ENCODE results near the gene AFG1L.
"Not testable (repeated sequence)": the region's sequence is repeated elsewhere in the genome, so short reads cannot be mapped to it uniquely, and the experiment has no call there.

AFG1L gene

DNA sequence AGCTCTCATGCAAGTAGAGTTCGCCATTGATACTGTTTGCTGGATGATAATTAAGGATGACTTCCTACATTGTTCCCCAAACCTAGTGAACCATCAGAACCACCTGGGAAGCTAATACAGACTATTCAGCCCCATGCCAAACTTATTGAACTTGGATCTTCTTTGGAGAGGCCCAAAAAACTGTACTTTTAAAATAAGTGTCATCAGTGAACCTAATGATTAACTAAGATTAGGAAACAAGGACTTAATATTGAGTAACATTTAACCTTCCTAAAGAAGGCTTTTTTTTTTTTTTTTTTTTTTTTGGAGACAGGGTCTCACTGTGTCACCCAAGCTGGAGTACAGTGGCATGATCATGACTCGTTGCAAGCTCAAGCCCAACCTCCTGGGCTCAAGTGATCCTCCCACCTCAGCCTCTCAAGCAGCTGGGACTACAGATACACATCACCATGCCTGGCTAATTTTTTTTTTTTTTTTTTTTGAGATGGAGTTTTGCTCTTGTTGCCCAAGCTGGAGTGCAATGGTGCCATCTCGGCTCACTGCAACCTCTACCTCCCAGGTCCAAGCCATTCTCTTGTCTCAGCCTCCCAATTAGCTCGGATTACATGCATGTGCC, 241.2 kb downstream of the AFG1L start:
- not testable (repeated sequence) for DNase-seq (ENCODE audit: low read depth, low spot score); H3K4me3 ChIP-seq (ENCODE audit: low read length)

DNA sequence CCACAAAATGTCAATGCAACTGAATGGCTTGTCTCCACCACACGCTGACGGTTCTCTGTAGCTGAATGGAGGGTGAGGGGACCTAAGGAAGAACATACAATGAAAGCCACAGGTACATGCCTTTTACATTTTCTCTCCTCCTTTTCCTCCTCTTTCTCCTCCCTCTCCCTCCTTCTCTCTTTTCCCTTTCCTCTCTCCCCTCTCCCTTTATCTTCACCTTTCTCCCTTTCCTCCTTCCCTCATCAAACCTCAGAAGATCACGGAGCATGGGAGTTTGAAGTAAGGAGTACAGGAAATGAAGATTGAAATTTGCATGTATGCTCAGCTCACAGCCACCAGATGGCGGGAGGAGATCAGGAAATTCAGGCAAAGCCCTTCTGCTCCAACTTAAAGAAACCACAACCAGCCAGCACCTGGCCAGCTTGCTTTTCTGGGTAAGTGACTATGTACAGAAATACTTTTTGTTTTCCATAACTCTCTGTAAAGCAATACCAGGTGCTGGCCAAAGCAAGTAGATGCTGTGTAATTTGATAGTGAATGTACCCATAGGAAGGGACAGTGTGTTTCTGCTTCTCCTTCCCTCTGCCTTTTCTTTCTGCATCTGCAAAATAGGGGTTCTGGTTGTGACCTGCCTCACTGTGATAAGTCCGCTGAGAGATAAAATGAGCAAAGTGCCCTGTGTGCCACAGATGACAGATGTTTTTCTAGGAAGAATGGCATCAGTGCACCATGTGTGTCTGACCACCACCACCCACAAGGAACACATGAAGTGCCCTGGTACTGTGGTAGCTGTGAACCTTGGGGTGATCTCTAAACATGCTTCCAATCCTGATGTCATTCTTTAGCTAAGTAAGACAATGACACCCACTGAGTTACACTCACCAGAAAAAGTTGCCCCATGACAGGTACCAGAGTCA, 247.2 kb downstream of the AFG1L start:
- peak; percentile 91 for DNase-seq (ENCODE audit: low read depth, low spot score)

DNA sequence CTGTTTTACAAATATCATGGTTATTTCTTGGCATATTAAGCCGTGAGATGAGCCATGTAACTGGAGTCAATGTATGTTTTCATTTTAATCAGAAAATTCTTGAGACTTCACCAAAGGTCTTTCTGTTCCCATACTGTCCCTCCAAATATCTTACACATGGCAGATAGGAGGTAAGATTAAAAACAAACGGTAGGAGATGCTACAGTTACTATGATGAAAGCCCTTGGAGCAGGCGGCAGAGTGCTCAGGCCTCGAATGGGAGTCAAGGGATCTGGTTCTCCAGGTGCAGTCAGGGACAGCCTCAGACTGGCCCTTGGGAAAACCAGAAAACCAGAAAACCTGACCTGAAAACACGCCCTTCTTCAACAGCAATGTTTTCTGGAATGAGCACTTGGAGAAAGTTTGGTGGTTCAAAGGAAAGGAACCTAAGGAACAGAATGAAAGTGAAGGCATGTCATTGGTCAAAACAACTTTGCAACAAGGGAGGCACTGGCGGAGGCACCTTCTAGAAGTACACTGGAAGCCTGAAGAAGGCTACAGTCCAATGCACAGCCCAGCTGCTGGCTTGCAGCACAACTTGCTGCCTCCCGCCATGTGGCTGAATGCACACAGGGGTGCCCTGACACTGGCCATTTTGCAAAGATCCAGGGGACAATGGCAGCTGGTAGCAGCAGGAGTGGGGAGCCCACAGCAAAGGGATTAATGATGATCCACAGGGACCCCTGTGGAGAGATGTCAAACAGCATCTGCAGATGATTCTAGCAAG, 248.5 kb downstream of the AFG1L start:
- DNase-seq (ENCODE audit: low read depth, low spot score) = no peak

More for the DNA sequence above, 247.2 kb downstream of the AFG1L start:
- H3K4me3 ChIP-seq (ENCODE audit: low read length) = peak overlapping the region; percentile 48

DNA sequence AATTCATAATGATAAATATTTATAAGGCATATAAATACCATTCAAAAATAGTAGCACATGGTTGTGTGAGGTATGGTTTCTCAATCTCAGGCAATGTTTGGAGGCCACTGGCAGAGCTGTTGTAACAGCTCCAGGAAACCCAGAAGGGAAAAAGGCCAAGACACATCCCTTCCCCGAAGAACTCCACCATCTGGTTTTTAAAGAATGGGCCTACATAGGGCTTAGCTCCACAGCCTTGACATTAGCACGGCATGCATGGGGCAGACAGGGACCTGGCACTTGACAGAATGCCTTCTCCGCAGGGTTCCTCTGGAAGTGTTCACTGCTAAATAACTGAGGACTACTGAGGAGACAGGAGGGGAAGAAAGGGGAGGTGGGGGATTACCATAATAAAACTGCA, 249.8 kb downstream of the AFG1L start:
- H3K4me3 ChIP-seq (ENCODE audit: low read length) = no peak overlapping the region
- no peak for DNase-seq (ENCODE audit: low read depth, low spot score)

More for the DNA sequence above, 248.5 kb downstream of the AFG1L start:
- no peak overlapping the region for H3K4me3 ChIP-seq (ENCODE audit: low read length)

DNA sequence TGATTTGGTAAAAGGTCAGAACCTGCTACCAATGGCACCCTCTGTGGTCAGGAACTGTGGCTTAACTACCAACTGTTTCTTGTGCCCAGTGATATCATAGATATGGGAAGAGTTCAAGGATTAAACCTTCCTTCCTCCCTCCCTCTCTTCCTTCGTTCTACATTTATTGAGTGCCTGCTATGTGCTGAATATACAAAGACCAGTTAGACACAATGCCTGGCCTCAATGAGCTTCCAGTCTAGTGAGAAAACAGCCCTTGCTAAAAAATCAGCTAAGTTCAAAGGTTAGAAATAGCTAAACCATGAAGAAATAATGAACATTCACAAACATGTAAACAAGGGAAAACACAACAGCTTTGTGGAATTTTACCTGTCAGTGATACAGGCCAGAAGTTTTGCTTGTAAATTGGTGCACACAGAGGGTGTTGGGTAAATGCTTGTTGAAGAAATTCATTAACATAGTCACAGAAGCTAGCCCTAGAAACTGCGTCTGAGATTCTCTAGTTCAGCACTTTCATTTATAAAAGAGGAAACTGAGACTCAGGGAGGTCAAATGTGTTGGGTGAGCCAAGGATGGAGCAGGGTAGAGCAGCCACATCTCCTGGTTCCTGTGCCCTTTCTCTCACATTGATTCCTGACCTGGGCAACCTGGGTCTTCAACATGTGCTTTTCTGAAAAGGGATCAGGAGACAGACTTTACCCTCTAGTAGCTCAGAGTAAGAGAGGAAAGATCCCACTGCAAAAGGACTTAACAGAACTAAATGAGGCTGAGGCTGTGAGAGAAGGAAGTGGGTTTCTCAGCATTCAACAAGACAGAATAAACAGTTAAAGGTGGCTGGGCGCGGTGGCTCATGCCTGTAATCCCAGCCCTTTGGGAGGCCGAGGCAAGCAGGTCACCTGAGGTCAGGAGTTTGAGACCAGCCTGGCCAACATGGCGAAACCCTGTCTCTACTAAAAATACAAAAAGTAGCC, 251.5 kb downstream of the AFG1L start:
- no peak overlapping the region for H3K4me3 ChIP-seq (ENCODE audit: low read length)
- DNase-seq (ENCODE audit: low read depth, low spot score) = peak; percentile 71

DNA sequence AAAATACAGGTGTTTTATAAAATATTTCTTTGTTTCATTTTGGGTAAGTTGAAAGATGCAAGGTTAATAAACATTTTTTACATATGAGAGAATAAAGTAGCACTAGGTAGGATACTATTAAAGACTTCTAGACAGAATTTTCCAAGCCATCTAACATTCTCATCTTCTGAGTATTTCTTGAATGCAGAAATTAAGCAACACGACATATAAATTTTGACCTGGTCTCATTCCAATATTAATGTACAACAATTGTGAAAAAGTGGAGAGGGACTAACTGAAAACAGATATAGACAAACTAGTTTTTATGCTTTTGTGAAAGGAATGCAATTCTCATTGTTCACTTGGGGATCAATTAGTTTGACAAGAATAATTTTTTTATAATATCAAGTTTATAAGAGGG, 254.4 kb downstream of the AFG1L start:
- DNase-seq (ENCODE audit: low read depth, low spot score) = no peak
- H3K4me3 ChIP-seq (ENCODE audit: low read length) = no peak overlapping the region

DNA sequence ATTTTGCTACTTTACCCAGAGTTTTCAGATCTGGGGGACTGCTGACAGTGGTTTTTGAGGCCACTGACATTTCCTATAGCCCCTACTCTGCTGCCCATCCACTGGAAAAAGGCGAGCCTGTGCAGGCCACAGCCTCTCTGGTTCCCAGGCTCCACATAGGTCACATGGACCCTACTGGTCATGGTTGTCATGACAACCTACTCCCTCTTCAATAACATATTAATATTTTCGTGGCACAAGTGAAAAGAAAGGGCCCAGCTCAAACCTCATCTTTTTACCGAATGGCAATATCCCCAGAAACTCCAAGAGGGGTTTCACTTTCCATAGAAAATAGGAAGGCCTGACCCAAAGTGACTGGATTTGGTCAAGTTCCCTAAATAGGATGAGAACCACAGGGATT, 254.9 kb downstream of the AFG1L start:
- no peak overlapping the region for H3K4me3 ChIP-seq (ENCODE audit: low read length)
- no peak for DNase-seq (ENCODE audit: low read depth, low spot score)

DNA sequence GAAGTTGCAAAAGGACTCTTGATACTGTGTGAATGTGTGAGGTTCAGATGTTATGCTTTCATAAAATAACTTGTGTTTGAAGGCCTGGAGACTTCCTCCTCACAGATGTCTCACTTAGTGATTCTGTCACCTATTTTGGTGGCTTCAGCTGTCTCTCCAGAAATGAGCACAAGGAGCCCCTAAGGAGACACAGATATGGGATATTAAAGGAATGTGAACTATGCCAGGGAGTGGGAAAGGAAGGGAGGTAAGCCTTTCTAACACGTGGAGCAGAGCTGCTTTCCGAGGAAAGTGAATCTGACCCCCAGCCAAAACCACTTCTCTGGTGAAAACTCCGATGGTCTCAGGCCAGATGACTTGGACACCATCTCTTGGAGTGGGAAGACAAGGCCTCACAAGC, 255.4 kb downstream of the AFG1L start:
- no peak for DNase-seq (ENCODE audit: low read depth, low spot score)
- no peak overlapping the region for H3K4me3 ChIP-seq (ENCODE audit: low read length)

DNA sequence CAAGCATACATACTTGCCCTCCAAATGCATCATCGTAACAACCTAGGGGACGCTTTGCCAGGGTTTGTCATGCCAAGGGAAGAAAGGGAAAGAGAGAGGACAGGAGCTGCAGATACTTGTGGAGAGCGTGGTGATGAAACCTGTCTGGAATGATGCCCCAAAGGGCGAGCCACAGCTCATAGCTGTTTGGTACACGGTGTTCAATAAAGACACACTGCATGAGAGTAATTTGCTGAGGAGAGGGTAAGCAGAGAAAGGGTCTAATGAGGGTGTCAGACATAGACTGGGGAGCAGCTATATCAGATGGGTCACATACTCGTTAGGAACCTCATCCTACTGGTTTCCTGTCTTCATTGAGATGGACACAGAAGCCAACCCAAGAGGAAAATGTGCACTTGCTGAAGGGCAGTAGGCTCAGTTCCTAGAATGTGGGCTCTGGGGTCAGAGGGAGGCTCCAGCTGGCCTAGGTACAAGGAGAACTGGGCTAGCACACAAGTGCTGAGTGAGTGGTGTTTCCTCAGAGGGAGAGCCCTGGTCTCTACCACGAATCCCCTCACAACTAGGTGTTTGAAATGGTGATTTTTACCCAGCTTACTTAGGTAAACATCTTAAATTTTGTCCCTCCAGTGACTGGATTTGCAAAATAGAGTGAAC, 260.7 kb downstream of the AFG1L start:
- no peak for DNase-seq (ENCODE audit: low read depth, low spot score)
- no peak overlapping the region for H3K4me3 ChIP-seq (ENCODE audit: low read length)

DNA sequence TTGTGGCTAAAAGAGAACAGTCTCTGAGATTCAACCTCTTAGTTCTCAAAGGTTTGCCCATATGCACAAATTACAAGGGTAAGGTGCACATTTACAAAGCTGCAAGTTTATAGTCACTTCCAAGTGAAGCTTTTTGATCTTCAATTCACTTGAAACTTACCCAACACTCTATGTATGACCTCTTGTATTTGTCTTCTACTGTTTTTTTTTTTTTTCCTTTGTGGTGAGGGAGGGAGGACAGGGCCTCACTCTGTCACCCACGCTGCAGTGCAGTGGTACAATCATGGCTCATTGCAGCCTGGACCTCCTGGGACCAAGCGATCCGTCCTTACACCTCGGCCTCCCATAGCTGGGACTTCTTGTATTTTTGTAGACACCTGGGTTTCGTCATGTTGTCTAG, 261.4 kb downstream of the AFG1L start:
- no peak overlapping the region for H3K4me3 ChIP-seq (ENCODE audit: low read length)
- DNase-seq (ENCODE audit: low read depth, low spot score) = no peak

DNA sequence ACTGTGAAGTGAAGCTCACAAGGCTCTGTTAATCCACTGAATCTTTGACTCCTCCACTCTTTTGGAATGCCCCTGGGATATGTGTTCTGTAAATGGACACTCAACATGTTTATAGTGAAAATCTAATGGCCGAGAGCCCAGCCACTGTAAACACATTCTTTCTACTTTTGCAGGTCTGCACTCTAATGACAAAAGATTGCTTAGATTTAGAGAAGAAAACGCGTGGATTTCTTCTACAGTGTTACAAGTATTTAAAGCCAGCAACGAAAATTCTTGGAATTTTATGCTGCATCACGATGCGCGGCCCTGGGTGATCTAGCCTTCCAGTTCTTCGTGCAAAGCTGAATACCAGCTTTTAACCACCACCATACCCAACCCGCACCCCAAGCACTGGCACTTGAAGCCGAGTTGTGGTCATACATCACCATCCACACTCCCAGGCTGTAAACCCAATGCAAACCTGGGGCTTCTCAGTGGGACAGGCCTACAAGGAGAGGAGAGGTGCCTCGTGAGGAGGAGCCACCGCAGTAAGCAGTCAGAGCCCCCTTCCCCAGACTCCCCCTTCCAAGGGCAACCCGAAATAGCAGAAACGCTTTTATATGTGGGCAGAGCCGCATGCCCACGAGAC, 262.1 kb downstream of the AFG1L start:
- no peak for DNase-seq (ENCODE audit: low read depth, low spot score)

DNA sequence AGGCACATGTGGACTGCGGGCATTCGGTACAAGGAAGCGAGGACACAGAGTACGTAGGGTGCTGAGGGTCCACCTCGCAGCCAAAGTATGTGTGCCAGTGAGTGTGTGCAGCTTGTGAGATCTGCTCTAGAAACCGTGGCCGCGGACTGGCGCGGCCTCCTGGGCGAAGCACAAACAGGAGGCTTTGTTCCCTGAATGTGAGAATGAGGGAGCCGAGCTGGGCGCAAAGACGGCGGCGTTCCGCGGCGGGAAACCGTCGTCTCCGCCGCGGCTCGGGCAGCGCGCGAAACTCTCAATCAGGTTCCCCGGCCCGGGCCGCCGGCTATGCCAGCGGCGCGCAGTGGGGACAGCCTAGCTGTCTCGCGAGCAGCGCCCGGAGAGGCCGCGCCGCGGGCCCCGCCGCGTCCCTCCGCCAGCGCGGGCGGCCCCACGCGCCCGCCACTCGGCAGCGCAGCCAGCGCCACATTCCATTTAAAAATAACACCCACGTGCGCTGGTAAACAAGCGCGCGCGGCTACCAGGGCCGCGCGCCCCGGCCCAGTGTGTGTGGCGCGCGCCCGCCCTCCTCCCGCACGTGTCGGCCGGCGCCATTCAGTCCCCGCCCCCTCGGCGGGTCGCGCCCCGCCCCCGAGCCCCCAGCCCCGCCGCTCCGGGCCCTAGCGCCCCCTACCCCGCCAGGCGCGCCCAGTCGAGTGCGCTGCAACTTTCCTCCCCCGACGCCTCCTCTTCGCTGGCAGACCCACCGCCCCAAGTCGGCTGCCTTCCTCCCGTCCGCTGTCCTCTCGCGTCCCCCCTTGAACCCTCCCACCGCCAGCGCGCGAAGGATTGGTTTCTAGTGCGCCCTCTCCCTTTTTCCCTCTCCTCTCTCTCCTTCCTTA, 262.9 kb downstream of the AFG1L start:
- H3K4me3 ChIP-seq (ENCODE audit: low read length) = peak overlapping the region; percentile 73
- DNase-seq (ENCODE audit: low read depth, low spot score) = peak; percentile 70

More for the DNA sequence above, 262.1 kb downstream of the AFG1L start:
- H3K4me3 ChIP-seq (ENCODE audit: low read length) = peak overlapping the region; percentile 73

DNA sequence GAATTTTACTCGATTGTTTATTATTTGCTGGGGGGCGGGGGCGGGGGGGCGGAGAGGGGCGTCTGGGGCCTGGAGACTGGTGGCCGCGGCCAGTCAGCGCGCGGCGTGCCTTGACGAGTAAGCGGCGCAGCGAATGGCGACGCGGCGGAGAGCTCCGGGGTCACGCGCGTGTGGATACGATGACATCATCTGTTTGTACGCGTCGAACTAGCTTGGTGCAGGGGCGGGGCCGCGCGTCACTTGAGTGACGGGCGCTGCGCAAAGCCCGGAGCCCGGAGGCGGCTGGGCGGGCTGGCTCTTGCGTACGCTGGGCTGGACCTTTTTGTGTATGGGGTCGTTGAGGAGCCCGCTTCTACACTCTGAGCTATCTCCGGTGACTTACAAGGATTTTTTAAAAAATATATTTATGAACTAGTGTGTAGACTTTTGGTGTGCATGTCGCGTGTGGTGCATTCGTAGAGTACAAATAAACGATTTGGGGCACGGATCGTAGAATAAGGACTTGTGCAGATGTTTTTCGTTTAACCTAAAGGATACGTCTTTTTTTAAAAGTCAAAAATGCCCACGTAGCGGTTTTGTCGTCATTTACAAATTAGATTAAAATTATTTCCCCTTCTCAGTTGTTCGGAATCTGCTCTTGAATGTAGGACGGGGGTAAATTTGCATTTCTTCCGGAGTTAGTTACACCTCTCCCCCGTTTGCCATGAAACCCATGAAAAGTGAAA, 263.7 kb downstream of the AFG1L start:
- peak; percentile 99 for DNase-seq (ENCODE audit: low read depth, low spot score)
- peak overlapping the region; percentile 77 for H3K4me3 ChIP-seq (ENCODE audit: low read length)

DNA sequence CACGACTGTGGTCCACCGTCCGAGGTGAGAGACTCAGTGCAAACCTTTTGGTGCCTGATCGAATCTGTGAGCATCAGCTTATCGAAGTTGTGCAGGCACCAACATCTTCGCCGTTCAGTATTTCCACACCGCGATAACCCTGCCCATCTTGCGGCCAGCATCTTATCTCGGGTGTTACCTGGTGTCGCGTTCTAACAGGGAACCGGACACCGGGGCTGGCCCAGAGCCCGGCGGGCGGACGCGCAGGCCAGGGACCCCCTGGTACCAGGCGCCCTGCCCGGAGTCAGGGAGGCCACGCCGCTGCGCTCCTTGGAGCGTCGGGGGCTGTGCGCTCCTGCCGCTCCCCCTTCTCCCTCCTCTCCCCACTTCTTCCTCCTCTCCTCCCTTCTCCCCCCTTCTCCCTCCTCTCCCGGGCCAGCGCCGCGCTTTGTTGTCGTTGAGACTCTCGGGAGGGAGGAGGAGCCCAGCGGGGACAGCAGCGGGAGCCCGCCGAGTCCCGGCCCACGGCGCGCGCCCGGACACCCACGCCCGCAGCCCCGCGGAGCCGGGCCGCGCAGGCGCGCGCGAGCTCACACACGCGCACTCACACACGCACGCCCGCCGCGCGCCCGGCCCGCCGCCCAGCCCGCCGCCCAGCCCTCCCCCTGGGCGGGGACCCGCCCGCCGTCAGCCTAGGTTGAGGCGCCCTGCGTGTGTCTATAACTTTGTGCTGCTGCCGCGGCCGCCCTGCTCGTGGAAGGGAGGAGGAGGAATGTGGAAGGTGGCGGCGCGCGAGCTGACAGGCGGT, 264.4 kb downstream of the AFG1L start:
- peak; percentile 77 for DNase-seq (ENCODE audit: low read depth, low spot score)
- peak overlapping the region; percentile 77 for H3K4me3 ChIP-seq (ENCODE audit: low read length)

DNA sequence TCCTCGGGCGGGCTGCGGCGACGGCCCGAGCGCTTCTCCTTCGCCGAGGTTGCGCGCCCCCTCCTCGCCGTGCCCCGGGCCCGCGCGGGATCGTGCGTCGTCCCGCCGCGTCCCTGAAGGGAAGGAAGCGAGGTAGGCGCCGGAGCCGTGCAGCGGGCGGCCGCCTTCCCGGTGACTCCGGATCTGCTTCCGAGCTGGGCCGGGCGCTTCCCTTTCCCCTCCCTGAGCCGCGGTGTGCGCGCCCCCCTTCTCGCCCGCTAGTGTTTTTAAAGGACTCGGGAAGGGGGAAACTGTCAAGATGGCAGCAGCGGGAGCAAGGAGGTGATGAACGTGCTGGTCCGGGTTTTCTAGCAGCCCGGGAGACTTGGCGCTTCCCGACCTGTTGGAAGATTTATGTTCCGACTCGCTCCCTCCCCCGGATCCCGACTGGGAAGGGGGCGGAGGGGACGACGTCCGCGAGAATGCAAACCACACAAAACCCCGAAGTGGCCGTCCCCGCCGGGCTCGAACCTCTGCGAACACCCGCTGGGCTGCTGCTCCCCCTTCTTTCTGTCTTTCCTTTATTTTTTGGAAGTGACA, 265.1 kb downstream of the AFG1L start:
- DNase-seq (ENCODE audit: low read depth, low spot score) = no peak

More for the DNA sequence above, 265.1 kb downstream of the AFG1L start:
- H3K4me3 ChIP-seq (ENCODE audit: low read length) = peak overlapping the region; percentile 62

Data from Jurkat, Clone E6-1 (cell line).